HEK293 (cell line): ENCODE measurements around the gene STPG2.

ENCODE experiments used
- CTCF ChIA-PET: fragments of 350-600 bp; formaldehyde crosslinking; extraction: SDS; loops from one replicate; lab custom pipeline; 2021; ENCODE audit warnings: antibody characterized with exemption; lab: Yijun Ruan, JAX
- POLR2A ChIA-PET: fragments of 300-600 bp; formaldehyde crosslinking; extraction: SDS; loops from one replicate; lab custom pipeline; 2020; ENCODE audit warnings: antibody characterized with exemption, inconsistent platforms; lab: Yijun Ruan, JAX
- H3K27ac ChIP-seq: fragments of 200-500 bp; sonication (Bioruptor generic); 2 replicates; pipeline ENCODE4 v1.5.1; 2014; ENCODE audit warnings: low read depth, low read length, control low read depth, inconsistent platforms; ENCODE audit errors: extremely low read depth
- H3K36me3 ChIP-seq, 2 experiments: fragments of 200-500 bp in 1 of 2; sonication (Bioruptor generic) in 1 of 2; 1 replicate in 1 of 2; 2 replicates in 1 of 2; pipeline ENCODE4 v1.5.1; 2014 to 2017; ENCODE audit warnings: inconsistent platforms in 2 of 2, low read length in 2 of 2; ENCODE audit not compliant: control insufficient read depth in 2 of 2, insufficient read depth in 1 of 2
- H3K4me1 ChIP-seq: fragments of 200-500 bp; sonication (Bioruptor generic); 2 replicates; pipeline ENCODE4 v1.5.1; 2014; ENCODE audit warnings: mild to moderate bottlenecking, low read length, inconsistent platforms; ENCODE audit not compliant: control insufficient read depth, insufficient read depth
- H3K4me3 ChIP-seq: 2 replicates; pipeline ENCODE4 v1.5.1; 2011; ENCODE audit warnings: low read depth, mild to moderate bottlenecking, control low read depth, low read length, moderate library complexity
- H3K9me3 ChIP-seq: fragments of 200-500 bp; sonication (Bioruptor generic); 2 replicates; pipeline ENCODE4 v1.5.1; 2014; ENCODE audit warnings: low read depth, low read length, inconsistent platforms; ENCODE audit not compliant: control insufficient read depth, insufficient read depth
- BCL11B ChIP-seq: fragments of 450-650 bp; formaldehyde crosslinking; IDR thresholded peaks from 2 replicates; pipeline ENCODE4 v1.5.1; 2016; ENCODE audit warnings: low read depth, missing biosample characterization, missing genetic modification characterization
- SETDB1 ChIP-seq: IDR thresholded peaks from one replicate; pipeline ENCODE4 v1.6.1; 2017; ENCODE audit warnings: mild to moderate bottlenecking, low read length, moderate library complexity, mixed read lengths; ENCODE audit not compliant: insufficient read length
- SP3 ChIP-seq: fragments of 450-650 bp; formaldehyde crosslinking; IDR thresholded peaks from 2 replicates; pipeline ENCODE4 v1.5.1; 2016; ENCODE audit warnings: missing biosample characterization, missing genetic modification characterization
- ZBTB11 ChIP-seq: fragments of 450-650 bp; formaldehyde crosslinking; conservative IDR thresholded peaks from 2 replicates; pipeline ENCODE4 v1.5.1; 2016; ENCODE audit warnings: low read depth, missing biosample characterization, missing genetic modification characterization
- ZBTB44 ChIP-seq: fragments of 450-650 bp; IDR thresholded peaks from 2 replicates; pipeline ENCODE4 v1.5.1; 2018; ENCODE audit warnings: missing biosample characterization, mild to moderate bottlenecking, missing genetic modification characterization
- ZBTB8A ChIP-seq: fragments of 450-650 bp; formaldehyde crosslinking; IDR thresholded peaks from 2 replicates; pipeline ENCODE4 v1.5.1; 2016; ENCODE audit warnings: missing biosample characterization, missing genetic modification characterization
- ZNF10 ChIP-seq: fragments of 450-650 bp; formaldehyde crosslinking; IDR thresholded peaks from 2 replicates; pipeline ENCODE4 v1.5.1; 2017; ENCODE audit warnings: missing biosample characterization, missing genetic modification characterization
- ZNF157 ChIP-seq: fragments of 450-650 bp; formaldehyde crosslinking; IDR thresholded peaks from 2 replicates; pipeline ENCODE4 v1.5.1; 2016; ENCODE audit warnings: missing biosample characterization, missing genetic modification characterization
- ZNF239 ChIP-seq: fragments of 450-650 bp; formaldehyde crosslinking; IDR thresholded peaks from 2 replicates; pipeline ENCODE4 v1.5.1; 2016; ENCODE audit warnings: missing biosample characterization, missing genetic modification characterization
- ZNF280C ChIP-seq: fragments of 450-650 bp; formaldehyde crosslinking; IDR thresholded peaks from 2 replicates; pipeline ENCODE4 v1.5.1; 2016; ENCODE audit warnings: missing biosample characterization, missing genetic modification characterization
- ZNF324 ChIP-seq: fragments of 450-650 bp; formaldehyde crosslinking; IDR thresholded peaks from 2 replicates; pipeline ENCODE4 v1.5.1; 2016; ENCODE audit warnings: missing biosample characterization, missing genetic modification characterization
- ZNF350 ChIP-seq: fragments of 450-650 bp; formaldehyde crosslinking; IDR thresholded peaks from 2 replicates; pipeline ENCODE4 v1.5.0; 2017; ENCODE audit warnings: missing biosample characterization, mild to moderate bottlenecking, missing genetic modification characterization
- ZNF391 ChIP-seq: fragments of 450-650 bp; formaldehyde crosslinking; IDR thresholded peaks from 2 replicates; pipeline ENCODE4 v1.5.1; 2016; ENCODE audit warnings: low read depth, missing biosample characterization, missing genetic modification characterization, borderline replicate concordance
- ZNF416 ChIP-seq: fragments of 450-650 bp; formaldehyde crosslinking; IDR thresholded peaks from 2 replicates; pipeline ENCODE4 v1.5.1; 2016; ENCODE audit warnings: missing biosample characterization, missing genetic modification characterization
- ZNF521 ChIP-seq: fragments of 450-650 bp; formaldehyde crosslinking; IDR thresholded peaks from 2 replicates; pipeline ENCODE4 v1.5.1; 2017; ENCODE audit warnings: missing biosample characterization, mild to moderate bottlenecking, missing genetic modification characterization
- ZNF549 ChIP-seq: fragments of 450-650 bp; IDR thresholded peaks from 2 replicates; pipeline ENCODE4 v1.5.1; 2018; ENCODE audit warnings: missing biosample characterization, missing genetic modification characterization, mild to moderate bottlenecking, inconsistent platforms, moderate library complexity
- ZNF621 ChIP-seq: fragments of 450-650 bp; formaldehyde crosslinking; IDR thresholded peaks from 2 replicates; pipeline ENCODE4 v1.5.1; 2017; ENCODE audit warnings: missing biosample characterization, missing genetic modification characterization
- ZNF664 ChIP-seq: fragments of 450-650 bp; formaldehyde crosslinking; IDR thresholded peaks from 2 replicates; pipeline ENCODE4 v1.5.1; 2016; ENCODE audit warnings: missing biosample characterization, missing genetic modification characterization
- ZNF747 ChIP-seq: fragments of 450-650 bp; formaldehyde crosslinking; IDR thresholded peaks from 2 replicates; pipeline ENCODE4 v1.5.1; 2016; ENCODE audit warnings: missing biosample characterization, missing genetic modification characterization
- ZNF76 ChIP-seq: fragments of 450-650 bp; formaldehyde crosslinking; IDR thresholded peaks from 2 replicates; pipeline ENCODE4; 2016; ENCODE audit warnings: low read depth, missing biosample characterization, missing genetic modification characterization, borderline replicate concordance
- ZNF777 ChIP-seq: fragments of 450-650 bp; formaldehyde crosslinking; IDR thresholded peaks from 2 replicates; pipeline ENCODE4 v1.5.1; 2017; ENCODE audit warnings: missing biosample characterization, missing genetic modification characterization, borderline replicate concordance

The STPG2 gene

GRCh38 chr4:97950836-97951235, 192.4 kb downstream of the STPG2 start (continued):
- no peak for TF ChIP-seq ZNF747 (tag by site-specific recombination)
- TF ChIP-seq ZNF350, result no peak
- TF ChIP-seq ZNF416 (tag by site-specific recombination), result no peak
- TF ChIP-seq ZNF521 (tag by site-specific recombination), result no peak
- no peak for TF ChIP-seq ZNF76 (tag by site-specific recombination)
- TF ChIP-seq ZBTB8A (tag by site-specific recombination), result no peak
- TF ChIP-seq ZNF157 (tag by site-specific recombination), result no peak
- TF ChIP-seq ZNF324, result no peak
- TF ChIP-seq ZNF621 (tag by site-specific recombination), result no peak
- TF ChIP-seq BCL11B (tag by site-specific recombination), result no peak

GRCh38 chr4:97942951-97943350, 200.3 kb downstream of the STPG2 start:
- no peaks in the 10 kb centered on the region for H3K36me3 ChIP-seq
- no peak overlapping the region for H3K27ac ChIP-seq
- H3K9me3 ChIP-seq, result no peaks in the 10 kb centered on the region
- H3K4me1 ChIP-seq, result no peaks in the 10 kb centered on the region
- CTCF ChIA-PET, result no interaction called here
- POLR2A ChIA-PET, result no interaction called here
- no peak overlapping the region for H3K4me3 ChIP-seq
- TF ChIP-seq ZBTB11 (tag by site-specific recombination), result no peak
- TF ChIP-seq ZNF664 (tag by site-specific recombination), result no peak
- TF ChIP-seq ZBTB44 (tag by site-specific recombination), result no peak
- TF ChIP-seq ZNF777 (tag by site-specific recombination), result no peak
- TF ChIP-seq ZNF549 (tag by site-specific recombination), result no peak
- no peak for TF ChIP-seq ZNF280C
- no peak for TF ChIP-seq SP3
- TF ChIP-seq ZNF391 (tag by site-specific recombination), result no peak
- TF ChIP-seq ZNF10 (tag by site-specific recombination), result no peak
- no peak for TF ChIP-seq ZNF239 (tag by site-specific recombination)
- TF ChIP-seq SETDB1, result no peak
- TF ChIP-seq, all 188 proteins: peak for 0
